Spinal cord (tissue), 10 donors: ENCODE measurements around the gene SGPL1. TPM values are rescaled to one million over a fixed set of nuclear protein-coding genes. Genes with fewer than 3 reads are reported as not detected.

ENCODE experiments used
- DNase-seq, 6 donors: peaks; one replicate each; pipeline versions ENCODE4 v3.0.0 to v3.0.0-alpha.2; 2013 to 2015; ENCODE audit warnings: low spot score in 6 of 6, low read depth in 4 of 6
- H3K27ac ChIP-seq: one replicate; pipeline ENCODE4 v1.5.1; 2013; ENCODE audit warnings: low read depth, low read length, control low read depth
- H3K27me3 ChIP-seq: one replicate; pipeline ENCODE4 v1.6.1; 2013; ENCODE audit warnings: low read length; ENCODE audit not compliant: control insufficient read depth, insufficient read depth
- H3K36me3 ChIP-seq: one replicate; pipeline ENCODE4 v1.6.1; 2013; ENCODE audit warnings: low read length; ENCODE audit not compliant: control insufficient read depth, insufficient read depth
- H3K4me1 ChIP-seq: one replicate; pipeline ENCODE4 v1.6.1; 2013; ENCODE audit warnings: low read length; ENCODE audit not compliant: control insufficient read depth, insufficient read depth
- H3K4me3 ChIP-seq: one replicate; pipeline ENCODE4 v1.5.1; 2013; ENCODE audit warnings: low read depth, low read length, control low read depth
- H3K9me3 ChIP-seq: one replicate; pipeline ENCODE4 v1.6.1; 2013; ENCODE audit warnings: low read length; ENCODE audit not compliant: control insufficient read depth, insufficient read depth
- WGBS: methylation state at CpG from one replicate; pipeline ENCODE4 v1.1.5; 2013; ENCODE audit warnings: missing lambda C conversion rate; ENCODE audit not compliant: insufficient coverage; 5-methylcytosine and 5-hydroxymethylcytosine counted together
- polyA plus RNA-seq, 2 donors: library from polyadenylated mRNA; unstranded; fragments of 120-200 nt; gene quantifications; one replicate each; pipeline ENCODE4 v1.2.1, GENCODE V29; 2013; ENCODE audit not compliant: insufficient read length in 2 of 2
- total RNA-seq, 2 donors: library from RNA; depleted of rRNA in 1 of 2; stranded (reverse); fragments of 120-200 nt in 1 of 2; fragments of >200 nt in 1 of 2; gene quantifications; one replicate each; pipeline versions ENCODE4 v1.2.3 to v1.2.4, GENCODE V29; 2013 to 2014
- donor health status: healthy.

Gene SGPL1
- total and polyA plus RNA-seq, 4 donors = 40.8 to 53.1 (median 49.2) TPM

- Histone ChIP-seq H3K9me3 (no peaks in the 10 kb centered on the region), H3K27ac (no peak overlapping the region), H3K4me1 (no peaks in the 10 kb centered on the region), H3K27me3 (no peaks in the 10 kb centered on the region), H3K4me3 (no peak overlapping the region), H3K36me3 (peaks cover 19% of the 10 kb centered on the region)
- DNase-seq = no peak
- WGBS = 100% methylated on average over 1 of the region's 1 CpG
Observed at GRCh38 chr10:70864935-70865334, 49.2 kb downstream of the SGPL1 start.

GRCh38 chr10:70866424-70866823 is 50.7 kb downstream of the SGPL1 start:
- no peaks in the 10 kb centered on the region for H3K27me3 ChIP-seq
- peaks cover 20% of the 10 kb centered on the region for H3K36me3 ChIP-seq
- WGBS = 94% methylated on average over 4 of the region's 4 CpGs

GRCh38 chr10:70872291-70872690 is 56.5 kb downstream of the SGPL1 start:
- Histone ChIP-seq H3K27ac (no peak overlapping the region), H3K27me3 (no peaks in the 10 kb centered on the region), H3K9me3 (no peaks in the 10 kb centered on the region), H3K4me1 (no peaks in the 10 kb centered on the region), H3K36me3 (peaks cover 25% of the 10 kb centered on the region), H3K4me3 (no peak overlapping the region)
- no peak for DNase-seq
- 95% methylated on average over 4 of the region's 7 CpGs for WGBS

More at GRCh38 chr10:70866424-70866823, 50.7 kb downstream of the SGPL1 start:
- H3K4me1 ChIP-seq = no peaks in the 10 kb centered on the region
- no peaks in the 10 kb centered on the region for H3K9me3 ChIP-seq
- no peak overlapping the region for H3K27ac ChIP-seq
- DNase-seq = no peak
- H3K4me3 ChIP-seq = no peak overlapping the region

GRCh38 chr10:70874061-70874460 is 58.3 kb downstream of the SGPL1 start:
- Histone ChIP-seq H3K27ac (no peak overlapping the region), H3K36me3 (peaks cover 39% of the 10 kb centered on the region), H3K4me1 (no peaks in the 10 kb centered on the region), H3K9me3 (no peaks in the 10 kb centered on the region), H3K27me3 (no peaks in the 10 kb centered on the region), H3K4me3 (no peak overlapping the region)
- DNase-seq = no peak
- WGBS = 84% methylated on average over 7 of the region's 7 CpGs

- Histone ChIP-seq H3K4me3 (no peak overlapping the region), H3K27ac (no peak overlapping the region), H3K9me3 (no peaks in the 10 kb centered on the region), H3K4me1 (peaks cover 5% of the 10 kb centered on the region), H3K27me3 (no peaks in the 10 kb centered on the region), H3K36me3 (peaks cover 44% of the 10 kb centered on the region)
- WGBS = 80% methylated on average over 1 of the region's 1 CpG
- no peak for DNase-seq
Observed at GRCh38 chr10:70879207-70879606, 63.5 kb downstream of the SGPL1 start.

GRCh38 chr10:70880077-70880534 is 64.4 kb downstream of the SGPL1 start:
- DNase-seq = peak; percentile 57 to 94 (median 74)
- no peak overlapping the region for H3K27ac ChIP-seq

GRCh38 chr10:70884741-70885140 is 69.0 kb downstream of the SGPL1 start:
- H3K36me3 ChIP-seq = peaks cover 28% of the 10 kb centered on the region
- no peaks in the 10 kb centered on the region for H3K27me3 ChIP-seq
- no peaks in the 10 kb centered on the region for H3K9me3 ChIP-seq
- peaks cover 18% of the 10 kb centered on the region for H3K4me1 ChIP-seq
- H3K4me3 ChIP-seq = no peak overlapping the region
- WGBS = 100% methylated on average over 1 of the region's 1 CpG
- no peak overlapping the region for H3K27ac ChIP-seq
- no peak for DNase-seq

More at GRCh38 chr10:70880077-70880534, 64.4 kb downstream of the SGPL1 start:
- no peak overlapping the region for H3K4me3 ChIP-seq
- 10% methylated on average over 3 of the region's 4 CpGs for WGBS
- no peaks in the 10 kb centered on the region for H3K9me3 ChIP-seq
- no peaks in the 10 kb centered on the region for H3K27me3 ChIP-seq
- peaks cover 5% of the 10 kb centered on the region for H3K4me1 ChIP-seq
- H3K36me3 ChIP-seq = peaks cover 46% of the 10 kb centered on the region

- no peak for DNase-seq
- Histone ChIP-seq H3K4me3 (no peak overlapping the region), H3K27me3 (no peaks in the 10 kb centered on the region), H3K36me3 (peaks cover 28% of the 10 kb centered on the region), H3K9me3 (no peaks in the 10 kb centered on the region), H3K27ac (no peak overlapping the region), H3K4me1 (peaks cover 18% of the 10 kb centered on the region)
- 95% methylated on average over 3 of the region's 4 CpGs for WGBS
Observed at GRCh38 chr10:70885481-70885880, 69.7 kb downstream of the SGPL1 start.

- Histone ChIP-seq H3K27me3 (no peaks in the 10 kb centered on the region), H3K4me3 (no peak overlapping the region), H3K9me3 (no peaks in the 10 kb centered on the region), H3K36me3 (peaks cover 24% of the 10 kb centered on the region), H3K4me1 (peaks cover 23% of the 10 kb centered on the region), H3K27ac (no peak overlapping the region)
- DNase-seq = no peak
- 86% methylated on average over 13 of the region's 18 CpGs for WGBS
Observed at GRCh38 chr10:70885931-70886903, 70.5 kb downstream of the SGPL1 start.
